T-helper 22 cell (primary cell): Measurements from ENCODE around the gene WNT3.

Experiments
- DNase-seq: peaks from one replicate; pipeline ENCODE4 v3.0.0-alpha.2; 2020; ENCODE audit warnings: low read depth

The WNT3 gene

GRCh38 chr17:46834846-46835245 lies 16.4 kb upstream of the WNT3 start:
- no peak for DNase-seq

GRCh38 chr17:46833840-46834208 lies 15.3 kb upstream of the WNT3 start:
- no peak for DNase-seq

- no peak for DNase-seq
Observed at GRCh38 chr17:46832945-46833839, 14.7 kb upstream of the WNT3 start.

GRCh38 chr17:46832331-46832821 lies 13.9 kb upstream of the WNT3 start:
- DNase-seq: no peak

- DNase-seq: no peak
Observed at GRCh38 chr17:46831573-46832330, 13.3 kb upstream of the WNT3 start.

GRCh38 chr17:46827274-46827673 lies 8.8 kb upstream of the WNT3 start:
- DNase-seq: no peak

- no peak for DNase-seq
Observed at GRCh38 chr17:46826116-46826515, 7.6 kb upstream of the WNT3 start.

- DNase-seq: no peak
Observed at GRCh38 chr17:46823657-46824056, 5.2 kb upstream of the WNT3 start.

- no peak for DNase-seq
Observed at GRCh38 chr17:46822388-46822921, 4.0 kb upstream of the WNT3 start.

GRCh38 chr17:46821482-46822387 lies 3.2 kb upstream of the WNT3 start:
- no peak for DNase-seq

- DNase-seq: no peak
Observed at GRCh38 chr17:46820592-46821450, 2.3 kb upstream of the WNT3 start.

GRCh38 chr17:46819906-46820351 lies 1.4 kb upstream of the WNT3 start:
- no peak for DNase-seq

GRCh38 chr17:46818929-46819859 lies 702 bp upstream of the WNT3 start:
- DNase-seq: no peak

- no peak for DNase-seq
Observed at GRCh38 chr17:46817901-46818209, 637 bp downstream of the WNT3 start.

- no peak for DNase-seq
Observed at GRCh38 chr17:46817151-46817900, 1.2 kb downstream of the WNT3 start.

- no peak for DNase-seq
Observed at GRCh38 chr17:46815474-46816353, 2.8 kb downstream of the WNT3 start.

GRCh38 chr17:46814446-46814845 lies 4.0 kb downstream of the WNT3 start:
- DNase-seq: no peak

- DNase-seq: no peak
Observed at GRCh38 chr17:46813920-46814319, 4.6 kb downstream of the WNT3 start.
